ENCODE measurements around the gene PKD2L1.
"Not testable (repeated sequence)": the region's sequence is repeated elsewhere in the genome, so short reads cannot be mapped to it uniquely, and the experiment has no call there.

Gene PKD2L1

GRCh38 chr10:100334762-100335161, 4.7 kb upstream of the PKD2L1 start:
- no peak for DNase-seq (ENCODE audit: low read depth in 2 of 3, low spot score in 1 of 3)

- no peak for DNase-seq (ENCODE audit: low read depth in 2 of 3, low spot score in 1 of 3)
These were observed 3.8 kb upstream of the PKD2L1 start for GRCh38 chr10:100333661-100334440.

GRCh38 chr10:100333106-100333505, 3.1 kb upstream of the PKD2L1 start:
- DNase-seq (ENCODE audit: low read depth in 2 of 3, low spot score in 1 of 3), result no peak

GRCh38 chr10:100328198-100328597, 1.8 kb downstream of the PKD2L1 start:
- DNase-seq (ENCODE audit: low read depth in 2 of 3, low spot score in 1 of 3), result no peak

- DNase-seq (ENCODE audit: low read depth in 2 of 3, low spot score in 1 of 3), result no peak
These were observed 2.4 kb downstream of the PKD2L1 start for GRCh38 chr10:100327718-100328009.

- peak in 2 of 3 donors; percentile 10 to 17 for DNase-seq (ENCODE audit: low read depth in 2 of 3, low spot score in 1 of 3)
These were observed 2.9 kb downstream of the PKD2L1 start for GRCh38 chr10:100327007-100327717.

- DNase-seq (ENCODE audit: low read depth in 2 of 3, low spot score in 1 of 3), result no peak
These were observed 4.9 kb downstream of the PKD2L1 start for GRCh38 chr10:100325158-100325557.

- no peak for DNase-seq (ENCODE audit: low read depth in 2 of 3, low spot score in 1 of 3)
These were observed 10.2 kb downstream of the PKD2L1 start for GRCh38 chr10:100319707-100320402.

GRCh38 chr10:100318207-100318606, 11.8 kb downstream of the PKD2L1 start:
- DNase-seq (ENCODE audit: low read depth in 2 of 3, low spot score in 1 of 3), result no peak

- no peak for DNase-seq (ENCODE audit: low read depth in 2 of 3, low spot score in 1 of 3)
These were observed 14.4 kb downstream of the PKD2L1 start for GRCh38 chr10:100315615-100316014.

GRCh38 chr10:100311298-100311697, 18.7 kb downstream of the PKD2L1 start:
- DNase-seq (ENCODE audit: low read depth in 2 of 3, low spot score in 1 of 3), result no peak

- no peak for DNase-seq (ENCODE audit: low read depth in 2 of 3, low spot score in 1 of 3)
These were observed 22.3 kb downstream of the PKD2L1 start for GRCh38 chr10:100307684-100308083.

GRCh38 chr10:100306861-100307260, 23.2 kb downstream of the PKD2L1 start:
- no peak for DNase-seq (ENCODE audit: low read depth in 2 of 3, low spot score in 1 of 3)

- DNase-seq (ENCODE audit: low read depth in 2 of 3, low spot score in 1 of 3), result no peak
These were observed 25.6 kb downstream of the PKD2L1 start for GRCh38 chr10:100304414-100304813.

- no peak for DNase-seq (ENCODE audit: low read depth in 2 of 3, low spot score in 1 of 3)
These were observed 26.2 kb downstream of the PKD2L1 start for GRCh38 chr10:100303724-100304319.

- DNase-seq (ENCODE audit: low read depth in 2 of 3, low spot score in 1 of 3), result not testable (repeated sequence)
These were observed 28.9 kb downstream of the PKD2L1 start for GRCh38 chr10:100301123-100301522.

GRCh38 chr10:100297242-100297641, 32.8 kb downstream of the PKD2L1 start:
- DNase-seq (ENCODE audit: low read depth in 2 of 3, low spot score in 1 of 3), result no peak

GRCh38 chr10:100293066-100293465, 37.0 kb downstream of the PKD2L1 start:
- DNase-seq (ENCODE audit: low read depth in 2 of 3, low spot score in 1 of 3), result no peak

GRCh38 chr10:100292300-100292699, 37.7 kb downstream of the PKD2L1 start:
- not testable (repeated sequence) for DNase-seq (ENCODE audit: low read depth in 2 of 3, low spot score in 1 of 3)

GRCh38 chr10:100291356-100291755, 38.7 kb downstream of the PKD2L1 start:
- DNase-seq (ENCODE audit: low read depth in 2 of 3, low spot score in 1 of 3), result no peak

GRCh38 chr10:100289641-100290040, 40.4 kb downstream of the PKD2L1 start:
- no peak for DNase-seq (ENCODE audit: low read depth in 2 of 3, low spot score in 1 of 3)

- no peak for DNase-seq (ENCODE audit: low read depth in 2 of 3, low spot score in 1 of 3)
These were observed 41.8 kb downstream of the PKD2L1 start for GRCh38 chr10:100288196-100288595.
